ENCODE measurements around the gene IL6ST. TPM values are rescaled to one million over a fixed set of nuclear protein-coding genes. Genes with fewer than 3 reads are reported as not detected.

IL6ST gene
- total RNA-seq, 2 experiments from 2014 or later: 61.0 to 64.1 TPM

DNA sequence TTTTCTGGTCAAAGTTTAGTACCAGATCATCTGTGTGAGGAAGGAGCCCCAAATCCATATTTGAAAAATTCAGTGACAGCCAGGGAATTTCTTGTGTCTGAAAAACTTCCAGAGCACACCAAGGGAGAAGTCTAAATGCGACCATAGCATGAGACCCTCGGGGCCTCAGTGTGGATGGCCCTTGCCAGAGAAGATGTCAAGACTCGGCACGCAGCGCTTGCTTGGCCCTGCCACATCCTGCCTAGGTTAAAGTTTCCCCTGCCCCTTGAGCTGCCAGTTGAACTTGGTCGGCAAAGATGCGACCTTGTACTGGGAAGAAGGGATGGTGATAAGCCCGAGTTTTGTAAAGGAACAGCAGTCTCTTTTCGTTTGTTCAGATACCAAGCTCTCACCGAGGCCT is 77.8 kb downstream of the IL6ST start:
- H3K4me1 Mint-ChIP-seq (ENCODE audit: low read depth): peaks cover 15% of the 10 kb centered on the region
- no peak for DNase-seq

DNA sequence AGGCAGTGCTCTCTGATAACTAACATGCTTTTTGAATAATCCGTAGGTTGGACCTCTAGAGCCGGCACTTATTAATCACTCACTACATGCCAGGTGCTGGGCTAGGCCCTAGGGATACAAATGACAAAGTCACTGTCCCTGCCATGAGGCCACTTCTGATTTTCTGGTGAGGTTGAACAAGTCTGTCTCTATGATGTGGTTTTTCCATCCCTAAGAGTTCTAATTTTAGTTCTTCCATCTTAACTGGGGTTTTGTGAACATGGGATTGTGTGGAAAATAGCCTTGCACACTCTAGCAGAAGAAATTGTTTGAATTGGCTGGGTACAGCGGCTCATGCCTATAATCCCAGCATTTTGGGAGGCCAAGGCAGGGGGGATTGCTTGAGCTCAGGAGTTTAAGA is 79.0 kb downstream of the IL6ST start:
- ChIA-PET POLR2A (no interaction called here), CTCF (no interaction called here)
- Mint-ChIP-seq H3K4me1 (ENCODE audit: low read depth) (peaks cover 15% of the 10 kb centered on the region), H3K36me3 (no peaks in the 10 kb centered on the region), H3K9me3 (no peaks in the 10 kb centered on the region), H3K27ac (no peak overlapping the region), H3K4me3 (no peak overlapping the region), H3K27me3 (no peaks in the 10 kb centered on the region)
- DNase-seq: no peak
- intact Hi-C loops (cut with micrococcal nuclease): loop anchor here (5.0 kb wide), 1 partner anchor 48 kb away; no protein-coding TSS in a partner anchor

More for the DNA sequence above, 77.8 kb downstream of the IL6ST start:
- intact Hi-C loops (cut with micrococcal nuclease): loop anchor here (5.0 kb wide), 1 partner anchor 50 kb away; no protein-coding TSS in a partner anchor
- Mint-ChIP-seq H3K9me3 (no peaks in the 10 kb centered on the region), H3K36me3 (no peaks in the 10 kb centered on the region), H3K27ac (no peak overlapping the region), H3K4me3 (no peak overlapping the region), H3K27me3 (no peaks in the 10 kb centered on the region)
- CTCF ChIA-PET: interaction anchor here (0.7 kb wide), 1 partner anchor 18 kb away, joined by 5 read pairs; no protein-coding TSS in a partner anchor
- POLR2A ChIA-PET: no interaction called here

- no peaks in the 10 kb centered on the region for H3K27me3 Mint-ChIP-seq
- H3K27ac Mint-ChIP-seq: no peak overlapping the region
- ChIA-PET POLR2A (no interaction called here), CTCF (no interaction called here)
- peaks cover 14% of the 10 kb centered on the region for H3K4me1 Mint-ChIP-seq (ENCODE audit: low read depth)
- no peaks in the 10 kb centered on the region for H3K36me3 Mint-ChIP-seq
- DNase-seq: no peak
- intact Hi-C loops (cut with micrococcal nuclease): loop anchor here (5.0 kb wide), 1 partner anchor 48 kb away; no protein-coding TSS in a partner anchor
- H3K9me3 Mint-ChIP-seq: no peaks in the 10 kb centered on the region
- H3K4me3 Mint-ChIP-seq: no peak overlapping the region
Measured at GRCh38 chr5:55914971-55915370, 79.8 kb downstream of the IL6ST start.

GRCh38 chr5:55913466-55914413 is 81.0 kb downstream of the IL6ST start:
- Mint-ChIP-seq H3K4me1 (ENCODE audit: low read depth) (peaks cover 7% of the 10 kb centered on the region), H3K27ac (no peak overlapping the region), H3K9me3 (no peaks in the 10 kb centered on the region), H3K36me3 (no peaks in the 10 kb centered on the region), H3K4me3 (no peak overlapping the region), H3K27me3 (no peaks in the 10 kb centered on the region)
- ChIA-PET POLR2A (interaction anchor here (0.9 kb wide), 1 partner anchor 9 kb away, joined by 3 read pairs; no protein-coding TSS in a partner anchor), CTCF (interaction anchor here (0.9 kb wide), 1 partner anchor 23 kb away, joined by 3 read pairs; no protein-coding TSS in a partner anchor)
- intact Hi-C loops (cut with micrococcal nuclease): no loop called here
- no peak for DNase-seq

DNA sequence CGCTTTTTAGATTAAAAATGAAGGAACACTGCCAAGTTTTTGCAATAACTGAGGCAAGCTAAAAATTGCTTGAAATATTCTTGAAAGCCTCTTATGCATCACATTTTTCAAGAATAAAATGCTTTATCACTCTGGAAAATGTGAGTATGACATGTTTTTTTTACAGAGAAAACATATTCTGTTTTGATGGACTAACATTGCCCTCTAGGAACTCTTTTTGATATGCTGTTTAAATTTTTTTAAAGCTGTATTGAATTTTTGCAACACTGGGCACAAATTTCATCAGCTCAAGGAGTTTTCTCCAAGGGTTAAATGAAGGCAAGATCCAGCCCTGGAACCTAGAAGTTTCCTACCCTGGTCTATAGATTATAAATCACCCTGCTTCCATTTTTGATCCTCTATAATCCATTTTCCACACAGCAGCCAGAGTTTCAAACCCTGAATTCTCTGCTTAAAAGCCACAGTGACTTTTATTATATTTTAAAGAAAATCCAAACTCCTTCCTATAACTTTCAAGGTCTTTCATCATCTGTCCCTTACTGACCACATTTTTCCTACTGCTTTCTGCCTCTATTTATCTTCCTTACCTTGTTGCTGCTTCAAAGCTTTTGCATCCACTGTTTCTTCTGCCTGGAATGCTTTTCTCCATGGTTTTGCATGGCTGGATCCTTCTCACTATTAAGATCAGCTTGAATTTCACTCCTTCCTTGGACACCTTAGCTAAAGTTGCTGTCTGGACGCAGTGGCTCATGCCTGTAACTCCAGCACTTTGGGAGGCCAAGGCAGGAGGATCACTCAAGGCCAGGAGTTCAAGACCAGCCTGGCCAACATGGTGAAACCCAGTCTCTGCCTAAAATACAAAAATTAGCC is 82.7 kb downstream of the IL6ST start:
- Mint-ChIP-seq H3K27ac (no peak overlapping the region), H3K4me1 (ENCODE audit: low read depth) (no peaks in the 10 kb centered on the region), H3K36me3 (no peaks in the 10 kb centered on the region), H3K27me3 (no peaks in the 10 kb centered on the region), H3K9me3 (no peaks in the 10 kb centered on the region), H3K4me3 (no peak overlapping the region)
- ChIA-PET POLR2A (interaction anchor here (0.5 to 0.7 kb wide), 2 partner anchors 61 to 168 kb away, joined by 3 to 4 read pairs; no protein-coding TSS in a partner anchor), CTCF (interaction anchor here (0.7 to 1.0 kb wide), 2 partner anchors 25 to 88 kb away, joined by 3 read pairs; no protein-coding TSS in a partner anchor)
- intact Hi-C loops (cut with micrococcal nuclease): no loop called here
- no peak for DNase-seq

DNA sequence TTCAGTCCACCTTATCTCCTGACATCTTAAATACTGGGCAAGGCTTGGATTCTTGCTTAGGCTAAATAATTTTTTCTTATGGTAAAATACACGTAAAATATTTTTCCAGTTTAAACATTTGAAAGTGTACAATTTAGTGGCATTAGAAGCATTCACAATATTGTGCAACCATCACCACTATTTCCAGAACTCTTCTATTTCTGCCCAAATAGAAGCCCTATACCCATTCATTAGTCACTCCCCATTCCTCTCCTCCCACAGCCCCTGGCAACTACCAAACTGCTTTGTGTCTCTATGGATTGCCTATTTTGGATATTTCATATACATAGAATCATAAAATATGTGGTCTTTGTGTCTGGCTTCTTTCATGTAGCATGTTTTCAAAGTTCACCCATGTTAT is 86.0 kb downstream of the IL6ST start:
- CTCF ChIA-PET: no interaction called here
- POLR2A ChIA-PET: no interaction called here
- Mint-ChIP-seq H3K27me3 (peaks cover 2% of the 10 kb centered on the region), H3K36me3 (no peaks in the 10 kb centered on the region), H3K27ac (no peak overlapping the region), H3K4me1 (ENCODE audit: low read depth) (peaks cover 12% of the 10 kb centered on the region), H3K4me3 (no peak overlapping the region), H3K9me3 (no peaks in the 10 kb centered on the region)
- no peak for DNase-seq
- intact Hi-C loops (cut with micrococcal nuclease): no loop called here

- no peak overlapping the region for H3K4me3 Mint-ChIP-seq
- no peak for DNase-seq
- POLR2A ChIA-PET: no interaction called here
- H3K4me1 Mint-ChIP-seq (ENCODE audit: low read depth): peaks cover 21% of the 10 kb centered on the region
- peaks cover 2% of the 10 kb centered on the region for H3K27me3 Mint-ChIP-seq
- H3K27ac Mint-ChIP-seq: no peak overlapping the region
- CTCF ChIA-PET: interaction anchor here (0.8 kb wide), 1 partner anchor 358 kb away, joined by 3 read pairs; no protein-coding TSS in a partner anchor
- intact Hi-C loops (cut with micrococcal nuclease): no loop called here
- H3K9me3 Mint-ChIP-seq: no peaks in the 10 kb centered on the region
- no peaks in the 10 kb centered on the region for H3K36me3 Mint-ChIP-seq
Measured at GRCh38 chr5:55907927-55908326, 86.8 kb downstream of the IL6ST start.

DNA sequence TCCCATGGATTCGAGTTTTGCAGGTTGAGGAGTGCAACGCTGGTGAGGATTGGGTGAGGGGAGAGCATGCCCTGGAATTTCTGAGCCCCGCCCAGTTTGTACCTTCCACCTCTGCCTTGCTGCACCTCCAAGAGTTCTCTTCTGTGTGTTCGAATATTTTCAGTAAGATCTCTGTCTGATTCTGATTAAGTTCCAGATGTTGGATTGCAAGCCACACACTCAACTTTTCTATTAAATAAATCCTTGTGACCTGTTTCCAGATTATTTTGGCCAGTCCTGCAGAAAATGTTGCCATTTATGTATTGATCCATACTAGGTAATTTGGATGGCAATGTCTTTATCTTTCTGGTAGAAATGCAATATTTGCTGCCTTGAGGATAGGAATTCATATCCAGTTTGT is 89.5 kb downstream of the IL6ST start:
- POLR2A ChIA-PET: no interaction called here
- peaks cover 2% of the 10 kb centered on the region for H3K27me3 Mint-ChIP-seq
- H3K9me3 Mint-ChIP-seq: no peaks in the 10 kb centered on the region
- peaks cover 29% of the 10 kb centered on the region for H3K4me1 Mint-ChIP-seq (ENCODE audit: low read depth)
- H3K4me3 Mint-ChIP-seq: no peak overlapping the region
- no peaks in the 10 kb centered on the region for H3K36me3 Mint-ChIP-seq
- CTCF ChIA-PET: no interaction called here
- no peak for DNase-seq
- H3K27ac Mint-ChIP-seq: no peak overlapping the region
- intact Hi-C loops (cut with micrococcal nuclease): no loop called here

DNA sequence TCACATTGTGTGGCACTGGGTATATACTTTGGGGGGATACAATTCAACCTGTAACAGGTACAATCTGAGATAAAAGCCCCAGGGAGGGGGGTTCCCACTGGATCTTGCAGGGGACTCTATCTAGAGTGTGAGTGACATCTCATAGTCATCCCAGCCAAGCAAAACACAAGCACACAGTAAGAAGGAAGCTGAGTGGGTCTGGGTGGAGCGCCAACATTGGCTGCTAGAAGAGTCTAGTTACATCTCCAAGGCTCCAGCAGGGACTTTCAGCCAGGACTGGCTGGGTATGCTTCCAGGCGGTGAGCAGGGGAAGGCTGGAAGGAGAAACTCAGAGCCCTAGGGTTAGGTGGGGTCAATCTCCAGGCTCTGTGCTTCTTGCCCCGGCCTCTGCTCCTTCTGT is 90.6 kb downstream of the IL6ST start:
- intact Hi-C loops (cut with micrococcal nuclease): loop anchor here (5.0 kb wide), 3 partner anchors 132 to 192 kb away; partner anchors contain the start of gene SLC38A9
- Mint-ChIP-seq H3K4me1 (ENCODE audit: low read depth) (peaks cover 35% of the 10 kb centered on the region), H3K27ac (no peak overlapping the region), H3K36me3 (no peaks in the 10 kb centered on the region), H3K27me3 (peaks cover 2% of the 10 kb centered on the region), H3K9me3 (no peaks in the 10 kb centered on the region), H3K4me3 (no peak overlapping the region)
- POLR2A ChIA-PET: no interaction called here
- DNase-seq: no peak
- CTCF ChIA-PET: no interaction called here

- H3K9me3 Mint-ChIP-seq: no peaks in the 10 kb centered on the region
- no peak overlapping the region for H3K27ac Mint-ChIP-seq
- no peaks in the 10 kb centered on the region for H3K36me3 Mint-ChIP-seq
- peaks cover 2% of the 10 kb centered on the region for H3K27me3 Mint-ChIP-seq
- H3K4me3 Mint-ChIP-seq: peak overlapping the region; percentile 24
- peaks cover 35% of the 10 kb centered on the region for H3K4me1 Mint-ChIP-seq (ENCODE audit: low read depth)
- DNase-seq: peak; percentile 89
- ChIA-PET POLR2A (interaction anchor here (0.8 kb wide), 1 partner anchor 34 kb away, joined by 3 read pairs; no protein-coding TSS in a partner anchor), CTCF (interaction anchor here (0.8 kb wide), 1 partner anchor 33 kb away, joined by 6 read pairs; no protein-coding TSS in a partner anchor)
- intact Hi-C loops (cut with micrococcal nuclease): loop anchor here (1.0 to 5.0 kb wide), 4 partner anchors 35 to 191 kb away; partner anchors contain the start of gene SLC38A9
Measured at GRCh38 chr5:55903121-55903701, 91.6 kb downstream of the IL6ST start.

DNA sequence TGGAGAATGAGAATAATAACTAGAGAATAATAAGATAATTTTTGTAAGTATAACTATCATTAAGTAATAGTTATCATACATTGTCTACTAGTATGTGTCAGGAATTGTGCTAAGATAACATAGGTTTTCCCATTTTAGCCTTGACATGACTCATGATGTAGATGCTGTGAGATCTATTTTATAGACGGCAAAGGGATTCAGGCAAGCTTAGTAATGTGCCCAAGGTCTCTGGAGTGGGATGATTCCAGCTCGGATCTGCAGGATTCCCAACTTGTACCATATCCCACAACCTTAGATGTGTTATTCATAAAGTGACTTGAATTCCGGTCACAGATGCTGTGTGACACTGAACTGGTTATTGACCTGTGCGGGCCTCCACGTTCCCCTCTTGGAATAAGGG is 92.1 kb downstream of the IL6ST start:
- no peak for DNase-seq
- peaks cover 35% of the 10 kb centered on the region for H3K4me1 Mint-ChIP-seq (ENCODE audit: low read depth)
- ChIA-PET POLR2A (interaction anchor here (0.8 kb wide), 1 partner anchor 34 kb away, joined by 3 read pairs; no protein-coding TSS in a partner anchor), CTCF (no interaction called here)
- H3K4me3 Mint-ChIP-seq: peak overlapping the region; percentile 24
- H3K27ac Mint-ChIP-seq: no peak overlapping the region
- H3K27me3 Mint-ChIP-seq: peaks cover 3% of the 10 kb centered on the region
- no peaks in the 10 kb centered on the region for H3K9me3 Mint-ChIP-seq
- no peaks in the 10 kb centered on the region for H3K36me3 Mint-ChIP-seq
- intact Hi-C loops (cut with micrococcal nuclease): loop anchor here (1.0 to 5.0 kb wide), 4 partner anchors 34 to 190 kb away; partner anchors contain the start of gene SLC38A9
